Measurements from ENCODE around the gene ZNF385B.

Gene ZNF385B

DNA sequence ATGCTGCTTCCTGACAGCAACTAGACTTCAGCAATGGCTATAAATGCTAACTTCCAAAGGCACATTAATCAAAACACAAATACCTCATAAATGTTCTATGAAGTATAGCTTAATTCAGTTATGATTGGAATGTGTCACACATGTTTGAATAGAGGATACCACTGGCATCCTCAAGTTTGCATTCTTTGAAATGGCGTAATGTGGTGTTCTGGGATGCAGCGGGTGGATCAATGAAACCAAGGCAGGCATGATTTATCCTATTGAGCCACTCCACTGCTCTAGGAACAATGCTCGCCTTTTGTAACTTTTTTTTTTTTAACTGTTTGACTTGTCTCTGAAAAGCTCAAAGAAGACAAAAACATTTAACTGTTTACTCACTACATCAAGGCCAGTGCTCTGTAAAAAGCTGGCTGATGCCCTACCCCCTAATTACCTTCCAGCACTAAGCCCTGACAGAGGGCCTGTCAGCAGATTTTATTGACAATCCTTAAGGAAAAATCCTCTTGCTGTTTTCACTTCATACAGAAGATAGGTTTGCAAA lies 318.0 kb downstream of the ZNF385B start:
- H3K27me3 Mint-ChIP-seq: no peaks in the 10 kb centered on the region
- no peak overlapping the region for H3K4me3 Mint-ChIP-seq
- no peak overlapping the region for H3K27ac Mint-ChIP-seq
- no peaks in the 10 kb centered on the region for H3K4me1 Mint-ChIP-seq
- no peak for DNase-seq (ENCODE audit: low spot score in 2 of 2)
- no peak for ATAC-seq (ENCODE audit: low read depth)
- no peaks in the 10 kb centered on the region for H3K9me3 Mint-ChIP-seq
- no peaks in the 10 kb centered on the region for H3K36me3 Mint-ChIP-seq

DNA sequence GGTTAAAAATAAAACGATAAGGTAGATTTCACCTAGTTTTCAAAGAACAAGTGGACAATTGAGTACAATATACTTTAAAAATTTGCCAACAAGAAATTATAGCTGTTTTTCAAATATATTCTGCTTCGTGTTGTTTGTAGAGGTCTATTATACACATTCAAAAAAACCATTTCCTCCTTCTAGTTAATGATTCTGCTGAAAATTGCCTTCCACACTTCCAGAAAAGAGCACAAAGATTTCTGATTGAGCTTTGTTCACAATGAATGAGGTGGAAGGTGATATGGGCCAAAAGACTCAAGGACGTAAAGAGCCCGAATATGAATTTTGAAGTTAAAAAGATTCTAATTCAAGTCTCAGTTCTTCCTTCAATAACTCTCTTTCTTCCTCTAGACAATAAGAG lies 319.8 kb downstream of the ZNF385B start:
- ATAC-seq (ENCODE audit: low read depth): no peak
- Mint-ChIP-seq H3K27ac (no peak overlapping the region), H3K27me3 (no peaks in the 10 kb centered on the region), H3K4me1 (no peaks in the 10 kb centered on the region), H3K36me3 (no peaks in the 10 kb centered on the region), H3K9me3 (no peaks in the 10 kb centered on the region), H3K4me3 (no peak overlapping the region)
- DNase-seq (ENCODE audit: low spot score in 2 of 2): no peak

GRCh38 chr2:179539124-179539511 lies 322.3 kb downstream of the ZNF385B start:
- Mint-ChIP-seq H3K36me3 (no peaks in the 10 kb centered on the region), H3K4me3 (no peak overlapping the region), H3K27me3 (no peaks in the 10 kb centered on the region), H3K9me3 (no peaks in the 10 kb centered on the region), H3K4me1 (no peaks in the 10 kb centered on the region), H3K27ac (no peak overlapping the region)
- ATAC-seq (ENCODE audit: low read depth) (no peak), DNase-seq (ENCODE audit: low spot score in 2 of 2) (no peak)

- DNase-seq (ENCODE audit: low spot score in 2 of 2) (no peak), ATAC-seq (ENCODE audit: low read depth) (no peak)
- H3K36me3 Mint-ChIP-seq: no peaks in the 10 kb centered on the region
- H3K27me3 Mint-ChIP-seq: no peaks in the 10 kb centered on the region
- H3K9me3 Mint-ChIP-seq: no peaks in the 10 kb centered on the region
- H3K4me1 Mint-ChIP-seq: no peaks in the 10 kb centered on the region
- H3K4me3 Mint-ChIP-seq: no peak overlapping the region
- H3K27ac Mint-ChIP-seq: no peak overlapping the region
Measured at GRCh38 chr2:179538406-179539123, 322.8 kb downstream of the ZNF385B start.

DNA sequence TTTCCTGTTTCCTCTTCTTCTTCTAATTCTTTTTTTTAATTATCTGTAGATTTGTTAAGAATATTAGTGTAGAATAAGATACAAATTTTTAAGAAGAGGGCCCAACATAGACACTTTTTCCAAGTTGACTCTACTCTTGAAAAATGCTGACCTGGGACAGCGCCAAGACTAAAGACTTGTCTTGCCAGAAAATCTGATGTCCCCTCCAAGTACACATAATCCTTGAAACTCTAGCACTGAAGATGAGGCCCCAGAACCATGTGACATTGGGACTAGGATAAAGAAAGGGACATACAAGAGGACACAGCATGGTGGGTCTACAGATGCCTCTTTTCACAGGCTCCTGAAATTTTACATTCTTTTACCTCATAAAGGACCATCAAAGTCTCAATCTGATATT lies 325.2 kb downstream of the ZNF385B start:
- H3K36me3 Mint-ChIP-seq: no peaks in the 10 kb centered on the region
- H3K27me3 Mint-ChIP-seq: no peaks in the 10 kb centered on the region
- H3K9me3 Mint-ChIP-seq: no peaks in the 10 kb centered on the region
- H3K4me3 Mint-ChIP-seq: no peak overlapping the region
- no peaks in the 10 kb centered on the region for H3K4me1 Mint-ChIP-seq
- ATAC-seq (ENCODE audit: low read depth): no peak
- no peak overlapping the region for H3K27ac Mint-ChIP-seq
- no peak for DNase-seq (ENCODE audit: low spot score in 2 of 2)

DNA sequence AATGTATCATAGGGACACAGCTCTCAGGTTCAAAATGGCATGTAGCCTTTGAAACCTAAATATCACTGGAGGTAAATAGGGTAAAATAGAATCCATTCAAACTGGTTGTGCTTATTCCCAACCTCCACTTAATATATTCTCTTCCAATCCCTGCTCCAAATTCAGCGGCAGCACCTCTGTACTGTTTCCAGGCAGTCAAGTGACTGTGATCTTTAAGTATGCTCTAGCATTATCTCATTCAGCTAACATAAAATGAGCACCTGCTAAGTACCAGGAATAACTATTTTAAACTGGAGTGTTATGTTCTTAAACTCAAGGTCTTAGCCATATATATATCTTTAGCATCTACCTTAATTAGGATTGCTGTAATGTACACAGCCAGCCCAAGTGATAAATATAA lies 327.5 kb downstream of the ZNF385B start:
- Mint-ChIP-seq H3K4me1 (no peaks in the 10 kb centered on the region), H3K9me3 (no peaks in the 10 kb centered on the region), H3K4me3 (no peak overlapping the region), H3K27me3 (no peaks in the 10 kb centered on the region), H3K36me3 (no peaks in the 10 kb centered on the region), H3K27ac (no peak overlapping the region)
- ATAC-seq (ENCODE audit: low read depth) (no peak), DNase-seq (ENCODE audit: low spot score in 2 of 2) (no peak)

DNA sequence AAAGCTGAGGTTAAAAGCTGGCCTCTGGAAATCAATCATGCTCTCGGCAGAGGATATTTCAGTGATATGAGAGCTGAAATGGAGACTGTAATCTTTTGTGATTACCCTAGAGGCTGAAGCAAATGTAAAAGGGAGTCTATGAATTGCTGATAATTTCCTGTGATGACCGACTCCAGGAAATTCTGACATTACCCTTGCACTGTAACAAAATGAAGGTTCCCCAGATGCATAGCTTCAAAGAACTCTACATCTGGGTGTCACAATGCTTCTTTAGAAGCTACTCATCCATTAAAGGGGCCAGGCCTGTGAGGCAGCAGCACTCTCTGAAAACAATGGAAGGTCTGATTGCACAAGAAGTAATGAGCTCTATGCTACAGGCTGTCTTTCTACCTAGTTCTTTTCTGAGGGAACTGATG lies 328.5 kb downstream of the ZNF385B start:
- no peaks in the 10 kb centered on the region for H3K36me3 Mint-ChIP-seq
- no peak for DNase-seq (ENCODE audit: low spot score in 2 of 2)
- ATAC-seq (ENCODE audit: low read depth): no peak
- H3K9me3 Mint-ChIP-seq: no peaks in the 10 kb centered on the region
- H3K27ac Mint-ChIP-seq: no peak overlapping the region
- H3K27me3 Mint-ChIP-seq: no peaks in the 10 kb centered on the region
- no peak overlapping the region for H3K4me3 Mint-ChIP-seq
- no peaks in the 10 kb centered on the region for H3K4me1 Mint-ChIP-seq

- H3K9me3 Mint-ChIP-seq: no peaks in the 10 kb centered on the region
Measured at GRCh38 chr2:179528576-179529069, 332.8 kb downstream of the ZNF385B start.

DNA sequence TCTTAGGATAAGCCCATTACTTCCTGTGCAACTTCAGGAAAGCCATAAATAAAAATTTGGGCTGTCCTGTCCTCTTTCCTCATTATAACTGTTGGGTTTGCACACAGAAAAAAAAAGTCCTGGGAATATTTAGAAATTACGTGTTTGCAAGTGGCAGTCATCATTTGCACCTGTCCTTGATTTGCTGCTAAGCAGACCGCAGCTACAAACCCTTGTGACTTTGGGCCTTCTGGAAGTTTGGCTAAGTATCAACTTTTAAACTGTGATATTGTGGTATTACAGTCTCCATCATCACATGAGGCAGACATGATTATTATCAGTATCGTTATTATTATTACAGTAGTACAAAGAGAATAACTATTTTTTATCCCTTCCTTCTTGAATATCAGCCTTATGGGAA lies 336.1 kb downstream of the ZNF385B start:
- ATAC-seq (ENCODE audit: low read depth): no peak
- Mint-ChIP-seq H3K4me1 (no peaks in the 10 kb centered on the region), H3K9me3 (no peaks in the 10 kb centered on the region), H3K36me3 (no peaks in the 10 kb centered on the region), H3K4me3 (no peak overlapping the region), H3K27me3 (no peaks in the 10 kb centered on the region), H3K27ac (no peak overlapping the region)
- no peak for DNase-seq (ENCODE audit: low spot score in 2 of 2)

More at GRCh38 chr2:179528576-179529069, 332.8 kb downstream of the ZNF385B start:
- H3K36me3 Mint-ChIP-seq: no peaks in the 10 kb centered on the region
- H3K4me3 Mint-ChIP-seq: no peak overlapping the region
- ATAC-seq (ENCODE audit: low read depth) (no peak), DNase-seq (ENCODE audit: low spot score in 2 of 2) (no peak)
- H3K4me1 Mint-ChIP-seq: no peaks in the 10 kb centered on the region
- no peaks in the 10 kb centered on the region for H3K27me3 Mint-ChIP-seq
- no peak overlapping the region for H3K27ac Mint-ChIP-seq

DNA sequence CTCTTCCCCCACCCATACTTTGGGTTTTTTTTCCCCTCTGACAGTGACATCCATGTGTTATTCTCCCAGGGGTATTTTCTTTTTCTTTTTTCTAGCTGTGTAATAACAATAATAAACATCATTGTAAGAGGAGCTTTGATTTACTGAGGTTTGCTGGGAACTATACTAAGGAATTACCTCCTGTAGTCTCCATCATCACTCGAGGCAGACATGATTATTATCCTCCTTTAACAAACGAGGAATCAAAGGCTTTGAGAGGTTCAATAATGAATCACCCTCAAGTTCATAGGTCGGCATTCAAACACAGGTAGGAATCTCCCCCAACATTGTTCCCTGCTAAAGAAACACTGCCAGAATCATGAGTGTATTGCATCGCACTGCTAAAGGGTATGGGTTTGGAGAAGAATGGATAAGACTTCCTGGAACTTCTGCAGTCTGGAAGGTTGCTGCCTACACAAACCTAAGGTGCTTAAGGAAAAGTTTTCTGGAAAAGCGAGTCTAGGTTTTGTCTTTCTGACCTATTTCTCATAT lies 336.5 kb downstream of the ZNF385B start:
- ATAC-seq (ENCODE audit: low read depth): no peak
- no peak for DNase-seq (ENCODE audit: low spot score in 2 of 2)
- no peaks in the 10 kb centered on the region for H3K27me3 Mint-ChIP-seq
- H3K4me3 Mint-ChIP-seq: no peak overlapping the region
- H3K36me3 Mint-ChIP-seq: no peaks in the 10 kb centered on the region
- H3K27ac Mint-ChIP-seq: no peak overlapping the region
- no peaks in the 10 kb centered on the region for H3K4me1 Mint-ChIP-seq
- H3K9me3 Mint-ChIP-seq: no peaks in the 10 kb centered on the region

DNA sequence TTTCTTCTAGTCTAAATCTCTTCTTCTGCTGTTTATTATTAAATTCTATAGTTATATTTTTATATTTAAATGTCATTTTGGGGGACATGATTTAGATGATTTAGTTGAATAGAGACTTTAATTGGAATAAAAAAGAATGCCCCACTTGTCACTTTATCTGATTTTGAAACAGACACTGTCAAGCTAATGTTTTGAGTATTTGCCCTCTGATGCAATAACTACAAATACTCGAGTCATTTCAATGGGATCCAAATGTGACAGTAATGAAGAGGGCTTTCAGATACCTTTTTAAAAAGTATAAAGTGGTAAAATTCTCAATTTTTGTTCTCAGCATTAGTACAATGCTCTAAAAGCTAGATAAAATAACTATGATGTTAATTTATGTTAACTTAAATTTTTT lies 339.5 kb downstream of the ZNF385B start:
- Mint-ChIP-seq H3K36me3 (no peaks in the 10 kb centered on the region), H3K4me3 (no peak overlapping the region)

DNA sequence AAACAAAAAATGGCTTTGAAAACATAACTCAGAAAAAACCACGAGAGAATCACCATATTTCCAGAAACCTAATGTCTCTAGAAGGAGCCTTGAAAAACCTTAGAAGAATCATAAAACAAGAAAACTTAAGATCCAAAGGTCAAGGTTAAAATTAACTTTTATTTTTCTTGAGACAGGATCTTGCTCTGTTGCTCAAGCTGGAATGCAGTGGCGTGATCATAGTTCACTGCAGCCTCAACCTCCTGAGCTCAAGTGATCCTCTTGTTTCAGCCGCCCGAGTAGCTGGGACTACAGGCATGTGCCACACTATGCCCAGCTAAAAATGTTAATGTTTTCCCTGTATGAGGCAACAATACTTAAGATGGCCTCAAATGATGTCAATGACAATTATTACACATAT lies 342.6 kb downstream of the ZNF385B start:
- H3K27ac Mint-ChIP-seq: no peak overlapping the region

More for the DNA sequence above, 339.5 kb downstream of the ZNF385B start:
- ATAC-seq (ENCODE audit: low read depth): no peak
- Mint-ChIP-seq H3K9me3 (no peaks in the 10 kb centered on the region), H3K4me1 (no peaks in the 10 kb centered on the region), H3K27ac (no peak overlapping the region), H3K27me3 (no peaks in the 10 kb centered on the region)
- DNase-seq (ENCODE audit: low spot score in 2 of 2): no peak

DNA sequence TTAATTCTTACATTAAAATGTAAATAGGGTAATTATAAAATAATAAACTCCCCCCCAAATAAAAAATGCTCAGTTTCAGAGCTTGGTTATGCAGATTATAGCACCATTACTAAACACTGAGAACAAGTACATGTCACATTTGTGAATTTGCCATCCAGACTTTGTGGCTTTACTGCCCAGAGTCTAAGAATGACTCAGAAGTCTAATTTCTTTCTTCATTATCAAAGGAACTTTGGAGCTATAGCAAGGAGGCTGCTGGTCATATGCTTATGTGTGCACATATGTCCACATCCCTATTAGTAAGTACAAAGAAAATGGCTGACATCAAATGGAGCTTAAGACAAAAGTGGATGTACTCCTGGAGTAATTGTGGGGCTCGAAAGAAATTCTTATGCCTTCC lies 348.2 kb downstream of the ZNF385B start:
- Mint-ChIP-seq H3K9me3 (peaks cover 2% of the 10 kb centered on the region), H3K4me1 (no peaks in the 10 kb centered on the region)
- no peak for ATAC-seq (ENCODE audit: low read depth)

More for the DNA sequence above, 342.6 kb downstream of the ZNF385B start:
- Mint-ChIP-seq H3K4me3 (no peak overlapping the region), H3K36me3 (no peaks in the 10 kb centered on the region), H3K4me1 (no peaks in the 10 kb centered on the region), H3K9me3 (peaks cover 2% of the 10 kb centered on the region), H3K27me3 (no peaks in the 10 kb centered on the region)
- DNase-seq (ENCODE audit: low spot score in 2 of 2) (no peak), ATAC-seq (ENCODE audit: low read depth) (no peak)

GRCh38 chr2:179512281-179513035 lies 349.0 kb downstream of the ZNF385B start:
- DNase-seq (ENCODE audit: low spot score in 2 of 2): no peak
- Mint-ChIP-seq H3K36me3 (no peaks in the 10 kb centered on the region), H3K27ac (no peak overlapping the region), H3K9me3 (peaks cover 2% of the 10 kb centered on the region), H3K27me3 (no peaks in the 10 kb centered on the region), H3K4me3 (no peak overlapping the region), H3K4me1 (no peaks in the 10 kb centered on the region)
- ATAC-seq (ENCODE audit: low read depth): no peak

More for the DNA sequence above, 348.2 kb downstream of the ZNF385B start:
- no peaks in the 10 kb centered on the region for H3K27me3 Mint-ChIP-seq
- no peak overlapping the region for H3K27ac Mint-ChIP-seq
- no peak for DNase-seq (ENCODE audit: low spot score in 2 of 2)
- no peak overlapping the region for H3K4me3 Mint-ChIP-seq
- no peaks in the 10 kb centered on the region for H3K36me3 Mint-ChIP-seq
